ENCODE data around the gene PMVK. TPM values are rescaled to one million over a fixed set of nuclear protein-coding genes. Genes with fewer than 3 reads are reported as not detected.

The PMVK gene
- total and polyA plus RNA-seq, 2 experiments from 2014 or later = 12.5 to 53.5 TPM

DNA sequence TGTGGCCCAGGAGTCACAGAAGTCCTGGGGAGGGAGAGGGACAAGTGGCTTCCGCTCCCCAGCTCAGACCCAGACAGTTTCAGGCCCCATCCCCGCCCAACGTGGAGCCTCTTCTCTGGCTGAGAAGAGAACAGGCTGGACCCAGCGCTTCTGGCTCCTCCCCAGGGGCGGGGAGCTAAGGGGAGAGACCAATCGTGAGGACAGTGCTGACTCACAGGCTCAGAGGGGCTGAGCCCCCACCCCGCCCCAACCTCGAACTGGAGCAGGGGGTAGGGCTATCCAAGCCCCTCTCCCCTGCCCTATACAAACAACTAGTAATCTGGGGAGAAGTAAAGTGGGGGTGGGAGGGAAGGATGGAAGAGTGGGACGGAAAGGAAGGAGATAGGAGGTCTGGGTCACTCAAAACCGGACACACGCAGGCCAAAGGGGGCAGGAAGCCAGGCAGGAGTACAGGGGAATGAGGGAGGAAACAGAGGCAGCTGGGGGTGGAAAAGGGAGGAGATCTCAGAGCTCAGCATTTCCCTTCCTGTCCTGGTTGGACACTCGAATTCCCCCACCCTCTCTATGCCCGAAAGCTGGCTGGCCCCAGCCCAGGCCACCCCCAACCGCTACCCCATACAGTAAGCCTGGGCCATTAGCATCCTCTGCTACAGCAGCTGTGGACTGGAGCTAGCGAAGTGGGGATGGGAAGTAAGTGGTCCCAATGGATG lies 34.3 kb upstream of the PMVK start, which contains the start of gene SHC1:
SHC1 (minus strand) TSS at position 117 of the 710 bp plus-strand sequence. CDS start 221 bp downstream, outside the sequence.
- WGBS (ENCODE audit: low lambda C conversion rate, missing lambda C conversion rate) = 21% methylated on average over 9 of the region's 15 CpGs
- H3K9me2 ChIP-seq (replicated peaks; ENCODE audit: insufficient read depth) = no peaks in the 10 kb centered on the region
- TF ChIP-seq EZH2 (IDR thresholded peaks at IDR 0.05; ENCODE audit: borderline replicate concordance) (no peak), EZH2phosphoT487 (IDR thresholded peaks at IDR 0.05; ENCODE audit: low read depth, severe bottlenecking, unreplicated experiment) (no peak)
- TF ChIP-seq, protein P1, sequence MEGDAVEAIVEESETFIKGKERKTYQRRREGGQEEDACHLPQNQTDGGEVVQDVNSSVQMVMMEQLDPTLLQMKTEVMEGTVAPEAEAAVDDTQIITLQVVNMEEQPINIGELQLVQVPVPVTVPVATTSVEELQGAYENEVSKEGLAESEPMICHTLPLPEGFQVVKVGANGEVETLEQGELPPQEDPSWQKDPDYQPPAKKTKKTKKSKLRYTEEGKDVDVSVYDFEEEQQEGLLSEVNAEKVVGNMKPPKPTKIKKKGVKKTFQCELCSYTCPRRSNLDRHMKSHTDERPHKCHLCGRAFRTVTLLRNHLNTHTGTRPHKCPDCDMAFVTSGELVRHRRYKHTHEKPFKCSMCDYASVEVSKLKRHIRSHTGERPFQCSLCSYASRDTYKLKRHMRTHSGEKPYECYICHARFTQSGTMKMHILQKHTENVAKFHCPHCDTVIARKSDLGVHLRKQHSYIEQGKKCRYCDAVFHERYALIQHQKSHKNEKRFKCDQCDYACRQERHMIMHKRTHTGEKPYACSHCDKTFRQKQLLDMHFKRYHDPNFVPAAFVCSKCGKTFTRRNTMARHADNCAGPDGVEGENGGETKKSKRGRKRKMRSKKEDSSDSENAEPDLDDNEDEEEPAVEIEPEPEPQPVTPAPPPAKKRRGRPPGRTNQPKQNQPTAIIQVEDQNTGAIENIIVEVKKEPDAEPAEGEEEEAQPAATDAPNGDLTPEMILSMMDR (IDR thresholded peaks at IDR 0.05; ENCODE audit: poor library complexity) = no peak

DNA sequence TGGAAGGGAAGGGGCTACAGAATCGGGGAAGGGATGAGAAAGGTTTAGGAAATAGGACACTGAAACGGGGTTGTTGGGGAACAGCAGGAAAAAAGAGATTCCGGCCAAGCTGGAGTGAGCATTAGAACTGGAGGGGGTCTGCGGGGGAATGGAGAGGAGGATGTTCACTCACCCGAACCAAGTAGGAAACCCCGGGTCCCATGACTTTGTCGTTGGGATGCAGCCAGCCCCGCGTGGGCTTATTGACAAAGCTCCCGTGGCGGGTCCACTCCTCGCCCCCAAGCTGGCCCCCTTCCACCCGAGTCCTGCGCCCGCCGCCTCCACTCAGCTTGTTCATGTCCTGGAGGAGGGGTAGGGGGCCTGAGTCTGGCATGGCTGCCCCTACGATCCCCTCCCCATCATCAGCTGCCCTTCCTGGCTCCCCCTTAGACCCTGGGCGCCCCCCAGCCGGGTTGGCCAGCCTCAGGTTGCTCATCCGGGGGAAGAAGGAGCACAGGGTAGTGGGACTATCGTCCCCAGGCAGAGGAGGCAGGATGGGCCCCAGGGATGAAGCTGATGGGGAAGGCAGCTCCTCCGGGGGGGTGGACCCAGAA lies 33.4 kb upstream of the PMVK start:
- Histone ChIP-seq H3K9me3 (ENCODE audit: low read depth) (no peaks in the 10 kb centered on the region), H2AFZ (no peak overlapping the region), H3K4me1 (ENCODE audit: insufficient read depth) (peaks cover 21% of the 10 kb centered on the region), H4K20me1 (ENCODE audit: insufficient read depth, poor library complexity, severe bottlenecking) (no peaks in the 10 kb centered on the region), H3K27ac (peak overlapping the region; percentile 96), H3K4me3 (peak overlapping the region; percentile 7), H3K27me3 (no peaks in the 10 kb centered on the region), H3K9me2 (replicated peaks; ENCODE audit: insufficient read depth) (no peaks in the 10 kb centered on the region), H3K36me3 (replicated peaks; ENCODE audit: insufficient read depth, low read depth) (no peaks in the 10 kb centered on the region), H3K79me2 (peaks cover 61% of the 10 kb centered on the region), H3K4me2 (peak overlapping the region; percentile 75)
- TF ChIP-seq, protein P1 (IDR thresholded peaks at IDR 0.05; ENCODE audit: poor library complexity) = no peak
- TF ChIP-seq EZH2phosphoT487 (IDR thresholded peaks at IDR 0.05; ENCODE audit: low read depth, severe bottlenecking, unreplicated experiment) = no peak
- TF ChIP-seq EZH2 (IDR thresholded peaks at IDR 0.05; ENCODE audit: borderline replicate concordance) = no peak
- 39% methylated on average over 8 of the region's 22 CpGs for WGBS (ENCODE audit: low lambda C conversion rate, missing lambda C conversion rate)
- no peak for DNase-seq (ENCODE audit: low spot score)

More for the DNA sequence above, 34.3 kb upstream of the PMVK start, which contains the start of gene SHC1:
- DNase-seq (ENCODE audit: low spot score) = peak; percentile 95
- H3K4me2 ChIP-seq = peak within 1 kb of the TSS; percentile 75
- peaks cover 21% of the 10 kb centered on the region for H3K4me1 ChIP-seq (ENCODE audit: insufficient read depth)
- H3K4me3 ChIP-seq = peak within 1 kb of the TSS; percentile 7
- no peaks in the 10 kb centered on the region for H3K36me3 ChIP-seq (replicated peaks; ENCODE audit: insufficient read depth, low read depth)
- no peaks in the 10 kb centered on the region for H3K9me3 ChIP-seq (ENCODE audit: low read depth)
- H3K27ac ChIP-seq = peak within 1 kb of the TSS; percentile 96
- H2AFZ ChIP-seq = no peak within 1 kb of the TSS
- H3K27me3 ChIP-seq = no peaks in the 10 kb centered on the region
- peaks cover 58% of the 10 kb centered on the region for H3K79me2 ChIP-seq
- no peaks in the 10 kb centered on the region for H4K20me1 ChIP-seq (ENCODE audit: insufficient read depth, poor library complexity, severe bottlenecking)

DNA sequence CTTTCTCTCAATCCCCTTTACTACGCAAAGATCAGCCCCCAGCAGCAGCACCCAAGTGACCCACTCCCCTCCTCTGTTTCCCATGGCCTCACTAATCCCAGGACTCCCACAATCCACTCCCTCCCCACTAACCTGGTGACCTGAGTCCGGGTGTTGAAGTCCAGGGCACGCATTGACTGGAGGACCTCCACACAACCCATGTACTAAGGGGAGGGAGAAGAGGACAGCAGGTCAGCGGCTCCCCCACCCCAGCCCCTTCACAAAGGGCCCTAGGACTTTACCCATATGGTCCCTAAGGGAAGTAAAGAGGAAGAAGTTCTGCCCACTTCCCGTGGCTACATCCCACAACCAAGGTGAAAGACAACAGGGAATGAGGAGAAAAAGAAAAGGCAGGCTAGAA lies 32.7 kb upstream of the PMVK start:
- TF ChIP-seq EZH2 (IDR thresholded peaks at IDR 0.05; ENCODE audit: borderline replicate concordance) (no peak), EZH2phosphoT487 (IDR thresholded peaks at IDR 0.05; ENCODE audit: low read depth, severe bottlenecking, unreplicated experiment) (no peak)
- TF ChIP-seq, protein P1 (IDR thresholded peaks at IDR 0.05; ENCODE audit: poor library complexity) = no peak
- no peak overlapping the region for H2AFZ ChIP-seq
- peaks cover 21% of the 10 kb centered on the region for H3K4me1 ChIP-seq (ENCODE audit: insufficient read depth)
- H3K27me3 ChIP-seq = no peaks in the 10 kb centered on the region
- H3K4me3 ChIP-seq = peak overlapping the region; percentile 7
- no peak for DNase-seq (ENCODE audit: low spot score)
- H3K79me2 ChIP-seq = peaks cover 66% of the 10 kb centered on the region
- H3K9me2 ChIP-seq (replicated peaks; ENCODE audit: insufficient read depth) = no peaks in the 10 kb centered on the region
- 48% methylated on average over 5 of the region's 5 CpGs for WGBS (ENCODE audit: low lambda C conversion rate, missing lambda C conversion rate)
- peak overlapping the region; percentile 14 for H3K27ac ChIP-seq
- no peaks in the 10 kb centered on the region for H4K20me1 ChIP-seq (ENCODE audit: insufficient read depth, poor library complexity, severe bottlenecking)
- H3K9me3 ChIP-seq (ENCODE audit: low read depth) = no peaks in the 10 kb centered on the region
- H3K4me2 ChIP-seq = peak overlapping the region; percentile 75
- no peaks in the 10 kb centered on the region for H3K36me3 ChIP-seq (replicated peaks; ENCODE audit: insufficient read depth, low read depth)
